Kidney (tissue), 14 donors: ENCODE measurements around the gene GABRR1. TPM values are rescaled to one million over a fixed set of nuclear protein-coding genes. Genes with fewer than 3 reads are reported as not detected.
A peak's percentile ranks its signal among the peaks of the same experiment; 100 is the strongest.

Experiments used
- DNase-seq, 5 donors: peaks; one replicate each; pipeline ENCODE4 v3.0.0-alpha.2; 2013 to 2020
- FAIRE-seq: peaks from 2 replicates; lab custom pipeline; 2012; peaks lifted over from hg19 to GRCh38; lab: Jason Lieb, UNC
- H3K27ac ChIP-seq, 2 donors: one replicate each; pipeline ENCODE4 v1.7.0; 2013; ENCODE audit warnings: low read depth in 2 of 2, low read length in 2 of 2, inconsistent platforms in 1 of 2
- H3K27me3 ChIP-seq: one replicate; pipeline ENCODE4 v1.7.1; 2013; ENCODE audit warnings: low read length, inconsistent platforms; ENCODE audit not compliant: control insufficient read depth, insufficient read depth
- H3K36me3 ChIP-seq, 3 donors: one replicate each; pipeline versions ENCODE4 v1.7.0 to v1.7.1; 2013; ENCODE audit warnings: low read length in 3 of 3, control low read depth in 1 of 3, inconsistent platforms in 1 of 3; ENCODE audit not compliant: insufficient read depth in 3 of 3, control insufficient read depth in 2 of 3
- H3K4me1 ChIP-seq, 3 donors: one replicate each; pipeline versions ENCODE4 v1.7.0 to v1.7.1; 2013; ENCODE audit warnings: low read length in 3 of 3, inconsistent platforms in 1 of 3, low read depth in 1 of 3; ENCODE audit not compliant: control insufficient read depth in 2 of 3, insufficient read depth in 2 of 3
- H3K4me3 ChIP-seq, 3 donors: one replicate each; pipeline versions ENCODE4 v1.7.0 to v1.8.1; 2013; ENCODE audit warnings: low read length in 3 of 3, control low read depth in 1 of 3, inconsistent platforms in 1 of 3
- H3K9ac ChIP-seq, 3 donors: one replicate each; pipeline versions ENCODE4 v1.7.0 to v1.7.1; 2013; ENCODE audit warnings: low read length in 3 of 3, control low read depth in 1 of 3, inconsistent platforms in 1 of 3
- H3K9me3 ChIP-seq, 3 donors: one replicate each; pipeline versions ENCODE4 v1.7.0 to v1.7.1; 2013; ENCODE audit warnings: low read length in 3 of 3, control low read depth in 1 of 3, inconsistent platforms in 1 of 3; ENCODE audit not compliant: control insufficient read depth in 2 of 3, insufficient read depth in 1 of 3
- intact Hi-C: fragments of 100-400 bp; cut with DNase I; formaldehyde crosslinking; loops from one replicate; pipeline ENCODE4 v1.11.1; 2022
- polyA plus RNA-seq: library from polyadenylated mRNA; stranded (reverse); fragments of 350-450 nt; fragmentation: Illumina TruSeq; extraction: RNeasy Lipid Tissue Mini Kit (QIAGEN cat#74804); gene quantifications from one replicate; pipeline ENCODE4 v1.2.3, GENCODE V29; 2014; ENCODE audit warnings: low read depth, low replicate concordance; ENCODE audit not compliant: insufficient read depth
- total RNA-seq: library from RNA; stranded (reverse); fragmentation: NEBNext Ultra II Directional; extraction: Animal tissue kit (Norgen Biotek cat#: 25700); gene quantifications from one replicate; pipeline ENCODE4 v1.2.1, GENCODE V29; 2021
- TF ChIP-seq, protein P1 (sequence below): IDR thresholded peaks from 3 replicates; pipeline ENCODE4 v1.5.1; 2012; ENCODE audit warnings: mild to moderate bottlenecking, moderate library complexity, borderline replicate concordance; ENCODE audit not compliant: insufficient read depth; ENCODE audit errors: extremely low read depth
- donor health status: control.
- donor health status: control.
- donor health status: control.
- donor health status: control.
- donor health status: control.
- donor health status: DM: yes; HTN: yes; CAD: no.
- donor health status: Normal renal cell carcinoma (clear cell type).

The GABRR1 gene
- total and polyA plus RNA-seq, 2 donors from 2014 or later: not detected

DNA sequence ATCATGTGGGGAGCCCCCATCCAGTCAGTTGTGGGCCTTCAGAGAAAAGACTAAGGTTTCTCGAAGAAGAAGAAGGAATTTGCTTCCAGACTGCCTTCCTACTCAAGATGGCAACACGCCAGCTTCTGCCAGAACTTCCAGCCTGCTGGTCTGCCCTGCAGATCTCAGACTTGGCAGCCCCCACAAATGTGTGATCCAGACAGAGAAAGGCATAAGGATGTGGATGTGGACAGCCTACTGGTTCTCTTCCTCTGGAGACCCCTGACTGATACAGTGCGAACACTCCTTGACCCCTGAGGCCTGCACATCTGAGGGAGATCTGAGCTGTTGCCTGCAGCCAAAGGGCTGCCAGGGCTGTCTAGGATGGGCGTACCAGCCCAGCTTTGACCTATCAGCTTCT, 8.6 kb downstream of the GABRR1 start:
- H3K9me3 ChIP-seq: no peaks in the 10 kb centered on the region
- H3K4me3 ChIP-seq: no peak overlapping the region
- no peaks in the 10 kb centered on the region for H3K27me3 ChIP-seq
- peak in 1 of 5 donors; percentile 11 for DNase-seq
- TF ChIP-seq, protein P1, sequence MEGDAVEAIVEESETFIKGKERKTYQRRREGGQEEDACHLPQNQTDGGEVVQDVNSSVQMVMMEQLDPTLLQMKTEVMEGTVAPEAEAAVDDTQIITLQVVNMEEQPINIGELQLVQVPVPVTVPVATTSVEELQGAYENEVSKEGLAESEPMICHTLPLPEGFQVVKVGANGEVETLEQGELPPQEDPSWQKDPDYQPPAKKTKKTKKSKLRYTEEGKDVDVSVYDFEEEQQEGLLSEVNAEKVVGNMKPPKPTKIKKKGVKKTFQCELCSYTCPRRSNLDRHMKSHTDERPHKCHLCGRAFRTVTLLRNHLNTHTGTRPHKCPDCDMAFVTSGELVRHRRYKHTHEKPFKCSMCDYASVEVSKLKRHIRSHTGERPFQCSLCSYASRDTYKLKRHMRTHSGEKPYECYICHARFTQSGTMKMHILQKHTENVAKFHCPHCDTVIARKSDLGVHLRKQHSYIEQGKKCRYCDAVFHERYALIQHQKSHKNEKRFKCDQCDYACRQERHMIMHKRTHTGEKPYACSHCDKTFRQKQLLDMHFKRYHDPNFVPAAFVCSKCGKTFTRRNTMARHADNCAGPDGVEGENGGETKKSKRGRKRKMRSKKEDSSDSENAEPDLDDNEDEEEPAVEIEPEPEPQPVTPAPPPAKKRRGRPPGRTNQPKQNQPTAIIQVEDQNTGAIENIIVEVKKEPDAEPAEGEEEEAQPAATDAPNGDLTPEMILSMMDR: no peak
- intact Hi-C loops: no loop called here
- H3K27ac ChIP-seq: no peak overlapping the region
- no peaks in the 10 kb centered on the region for H3K4me1 ChIP-seq
- FAIRE-seq: no peak
- no peaks in the 10 kb centered on the region for H3K36me3 ChIP-seq
- no peak overlapping the region for H3K9ac ChIP-seq

DNA sequence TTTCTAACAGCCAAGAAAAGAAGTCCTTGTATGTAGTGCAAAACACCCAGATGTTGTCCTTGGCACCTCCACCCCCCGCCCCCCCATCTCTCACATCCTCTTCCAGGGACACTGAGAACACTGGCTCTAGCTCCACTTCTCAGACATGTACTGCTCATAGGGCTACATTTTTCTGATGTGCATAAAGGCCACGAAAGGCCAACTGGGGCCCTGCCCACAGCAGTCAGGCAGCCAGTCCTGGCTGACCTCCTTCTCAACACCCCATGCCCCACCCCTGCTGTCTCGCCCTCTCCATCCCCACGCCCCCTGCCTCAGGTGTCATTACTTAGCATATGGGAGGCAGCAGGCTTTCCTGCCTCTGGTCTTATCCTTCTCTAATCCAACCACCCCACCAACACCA, 11.3 kb downstream of the GABRR1 start:
- no peaks in the 10 kb centered on the region for H3K36me3 ChIP-seq
- H3K4me3 ChIP-seq: no peak overlapping the region
- FAIRE-seq: no peak
- no peaks in the 10 kb centered on the region for H3K9me3 ChIP-seq
- no peak overlapping the region for H3K9ac ChIP-seq
- TF ChIP-seq, protein P1: no peak
- no peaks in the 10 kb centered on the region for H3K27me3 ChIP-seq
- no peaks in the 10 kb centered on the region for H3K4me1 ChIP-seq
- H3K27ac ChIP-seq: no peak overlapping the region
- intact Hi-C loops: no loop called here
- DNase-seq: no peak

DNA sequence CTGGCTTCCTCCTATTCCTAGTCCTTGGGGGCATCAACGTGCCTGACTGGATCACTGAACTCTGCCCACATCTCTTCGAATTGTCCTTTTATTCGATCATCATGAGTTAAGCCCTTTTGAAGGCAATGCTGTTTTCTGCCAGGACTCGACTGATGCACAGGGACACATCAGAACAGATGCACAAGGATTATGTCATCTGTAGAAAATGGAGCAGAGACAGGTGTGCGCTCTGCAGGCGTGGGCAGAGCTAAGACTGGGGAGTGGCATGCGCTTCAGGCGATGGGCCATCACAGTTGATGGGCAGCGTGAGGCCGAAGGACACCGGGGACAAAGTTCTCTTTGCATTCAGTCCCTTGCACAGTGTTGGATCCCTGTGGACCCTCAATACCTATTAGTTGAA, 13.1 kb downstream of the GABRR1 start:
- Histone ChIP-seq H3K9me3 (no peaks in the 10 kb centered on the region), H3K27ac (no peak overlapping the region), H3K36me3 (no peaks in the 10 kb centered on the region), H3K4me1 (no peaks in the 10 kb centered on the region), H3K27me3 (no peaks in the 10 kb centered on the region), H3K4me3 (no peak overlapping the region), H3K9ac (no peak overlapping the region)
- intact Hi-C loops: no loop called here
- FAIRE-seq (no peak), DNase-seq (no peak)
- TF ChIP-seq, protein P1: no peak

DNA sequence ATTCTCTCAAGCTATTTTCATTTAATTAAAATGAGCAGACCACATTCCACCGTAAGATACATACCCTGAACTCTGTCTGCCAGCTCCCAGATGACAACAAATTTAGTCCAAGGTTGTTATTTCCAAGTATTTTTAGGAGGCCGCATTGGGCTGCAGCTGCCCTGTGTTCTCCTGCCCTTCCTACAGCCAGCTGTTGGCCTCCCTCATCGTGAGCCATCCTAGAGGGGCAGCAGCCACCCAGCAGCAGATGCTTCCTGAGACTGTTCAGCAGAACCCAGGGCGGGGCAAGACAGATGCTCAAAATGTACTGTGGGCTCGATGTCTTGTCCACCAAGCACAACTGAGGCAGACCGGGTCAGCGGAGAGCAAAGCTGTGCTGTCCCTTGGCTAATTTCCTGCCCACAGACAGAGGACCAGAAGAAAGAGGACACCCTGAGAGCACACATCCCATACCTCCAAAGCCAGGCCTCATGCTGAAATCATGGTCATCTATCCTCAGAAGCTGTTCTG, 16.4 kb downstream of the GABRR1 start:
- intact Hi-C loops: no loop called here

More for the DNA sequence above, 16.4 kb downstream of the GABRR1 start:
- peaks cover 0 to 2% (median 1%) of the 10 kb centered on the region in 3 donors for H3K9me3 ChIP-seq
- no peak for DNase-seq
- H3K9ac ChIP-seq: no peak overlapping the region
- no peak for FAIRE-seq
- no peak overlapping the region for H3K27ac ChIP-seq
- no peaks in the 10 kb centered on the region for H3K27me3 ChIP-seq
- no peaks in the 10 kb centered on the region for H3K4me1 ChIP-seq
- no peaks in the 10 kb centered on the region for H3K36me3 ChIP-seq
- H3K4me3 ChIP-seq: no peak overlapping the region
- TF ChIP-seq, protein P1: no peak
